GM13976 (cell line): ENCODE measurements around the gene TDRD9.

Source experiments
- DNase-seq: peaks from one replicate; pipeline ENCODE4 v3.0.0; 2012; ENCODE audit warnings: low spot score
- CTCF ChIP-seq: IDR thresholded peaks from 2 replicates; pipeline ENCODE4 v1.5.1; 2012; ENCODE audit warnings: borderline replicate concordance, mild to moderate bottlenecking; ENCODE audit not compliant: insufficient read depth; ENCODE audit errors: extremely low read depth, missing control alignments, control extremely low read depth
- in situ Hi-C: fragments of 300-500 bp; cut with MboI; formaldehyde crosslinking; loops from one replicate; pipeline ENCODE4 v1.12.0; 2022; ENCODE audit warnings: low sequenced_read_pairs, mixed read lengths, inconsistent platforms; ENCODE audit not compliant: unreplicated experiment

TDRD9 gene

DNA sequence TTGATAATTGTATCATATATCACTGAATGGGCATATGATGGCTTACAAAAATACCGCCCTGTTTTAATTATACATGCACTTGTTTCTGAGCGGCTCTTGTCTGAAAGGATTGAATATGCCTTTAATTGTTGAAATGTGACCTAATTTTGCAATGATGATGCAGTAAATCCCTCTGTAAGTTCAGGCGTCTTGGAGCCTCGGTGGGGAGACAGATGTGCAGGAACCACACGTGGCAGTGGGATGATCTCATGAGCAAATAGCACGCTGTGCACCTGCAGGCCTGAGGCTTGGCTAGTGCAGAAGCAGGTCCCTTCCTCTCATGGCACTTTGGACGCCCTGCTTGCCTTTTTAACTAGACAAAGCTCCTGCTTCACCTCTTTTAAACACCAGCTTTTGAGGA is 108.0 kb downstream of the TDRD9 start:
- in situ Hi-C loops: no loop called here
- DNase-seq: no peak
- TF ChIP-seq CTCF: no peak

DNA sequence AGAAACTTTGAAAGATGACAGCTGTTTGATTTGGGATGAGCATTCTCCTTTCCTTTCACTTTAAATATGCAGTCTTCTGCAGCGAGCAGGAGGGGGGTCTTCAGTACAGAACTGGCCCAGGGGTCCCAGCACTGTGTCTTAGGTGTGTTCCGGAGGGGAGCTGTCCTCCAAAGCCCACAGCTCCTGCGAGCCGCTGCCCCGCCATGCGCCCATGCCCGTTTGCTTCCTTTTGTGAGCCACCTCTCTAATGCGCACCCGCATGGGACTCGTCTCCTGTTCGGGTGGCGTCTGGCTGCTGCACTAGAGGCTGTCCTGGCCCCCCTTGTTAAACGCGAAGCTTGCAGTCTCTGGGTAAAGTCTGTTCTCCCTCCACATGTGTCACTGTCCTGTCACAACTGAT is 108.8 kb downstream of the TDRD9 start:
- no peak for DNase-seq
- no peak for TF ChIP-seq CTCF
- in situ Hi-C loops: no loop called here

GRCh38 chr14:104037903-104038302 is 109.6 kb downstream of the TDRD9 start:
- DNase-seq: no peak
- in situ Hi-C loops: no loop called here
- no peak for TF ChIP-seq CTCF

DNA sequence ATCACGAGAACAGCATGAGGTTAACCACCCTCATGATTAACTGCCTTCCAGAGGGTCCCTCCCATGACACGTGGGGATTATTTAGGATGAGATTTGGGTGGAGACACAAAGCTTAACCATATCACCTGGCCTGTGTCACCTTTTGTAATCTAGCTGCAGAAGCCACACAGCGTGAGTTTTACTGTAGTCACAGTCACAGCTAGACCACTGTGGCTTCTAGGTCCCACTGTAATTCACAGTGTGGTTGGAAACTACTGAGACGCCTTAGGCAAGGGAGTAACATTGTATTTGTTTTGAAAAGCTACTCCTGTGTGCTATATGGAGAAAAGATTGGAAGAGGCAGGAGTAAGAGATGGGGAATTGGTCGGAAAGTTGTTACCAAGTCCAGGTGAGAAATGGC is 111.0 kb downstream of the TDRD9 start:
- TF ChIP-seq CTCF: no peak
- in situ Hi-C loops: no loop called here
- DNase-seq: no peak

DNA sequence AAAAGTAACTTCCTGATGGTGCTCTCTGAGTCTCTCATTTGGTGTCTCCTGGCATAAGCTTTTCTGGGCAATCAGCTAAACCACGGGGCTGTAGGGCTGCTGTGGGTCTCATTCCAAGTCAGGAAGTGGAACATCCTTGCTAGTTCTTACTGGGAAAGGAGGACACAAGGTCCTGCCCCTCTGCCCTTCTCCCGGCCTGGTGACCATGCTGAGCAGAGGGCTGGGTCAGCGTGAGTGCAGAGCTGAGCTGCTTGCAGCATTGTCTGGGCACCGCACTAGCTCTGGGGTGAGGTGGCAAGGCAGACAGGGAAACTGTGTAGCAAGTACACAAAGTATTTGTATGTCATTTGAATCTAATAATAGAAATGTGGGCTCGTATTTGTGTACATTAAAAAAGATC is 112.3 kb downstream of the TDRD9 start:
- no peak for TF ChIP-seq CTCF
- DNase-seq: no peak
- in situ Hi-C loops: no loop called here

GRCh38 chr14:104041430-104042104 is 113.3 kb downstream of the TDRD9 start:
- in situ Hi-C loops: no loop called here
- TF ChIP-seq CTCF: no peak
- no peak for DNase-seq

GRCh38 chr14:104044016-104044415 is 115.8 kb downstream of the TDRD9 start:
- TF ChIP-seq CTCF: no peak
- DNase-seq: no peak
- in situ Hi-C loops: no loop called here
